HG02610 (cell line): Measurements from ENCODE around the gene MRPS7.
"Not testable (repeated sequence)": the region's sequence is repeated elsewhere in the genome, so short reads cannot be mapped to it uniquely, and the experiment has no call there.

ENCODE experiments used
- ATAC-seq: cut with Tn5 transposase; IDR thresholded peaks from one replicate; pipeline ENCODE4 v1.9.1; 2021; ENCODE audit warnings: mild to moderate bottlenecking, moderate library complexity; ENCODE audit not compliant: unreplicated experiment

The MRPS7 gene

GRCh38 chr17:75270218-75270965 is 8.7 kb downstream of the MRPS7 start:
- ATAC-seq: peak; percentile 32

- ATAC-seq: no peak
Measured at GRCh38 chr17:75270966-75271232, 9.2 kb downstream of the MRPS7 start, which contains the start of gene MIF4GD. TSS of gene MIF4GD (minus strand) at chr17:75271231. CDS start at chr17:75270195, 1,036 bp downstream.

- peak; percentile 60 for ATAC-seq
Measured at GRCh38 chr17:75271233-75271954, 9.7 kb downstream of the MRPS7 start.

- ATAC-seq: no peak
Measured at GRCh38 chr17:75271955-75272847, 10.5 kb downstream of the MRPS7 start.

- ATAC-seq: no peak
Measured at GRCh38 chr17:75272848-75273184, 11.1 kb downstream of the MRPS7 start.

- no peak for ATAC-seq
Measured at GRCh38 chr17:75273977-75274708, 12.5 kb downstream of the MRPS7 start.

GRCh38 chr17:75277664-75278071 is 16.0 kb downstream of the MRPS7 start:
- no peak for ATAC-seq

GRCh38 chr17:75280189-75280588 is 18.5 kb downstream of the MRPS7 start:
- not testable (repeated sequence) for ATAC-seq

- ATAC-seq: no peak
Measured at GRCh38 chr17:75285123-75285522, 23.4 kb downstream of the MRPS7 start.

GRCh38 chr17:75287221-75287620 is 25.5 kb downstream of the MRPS7 start:
- no peak for ATAC-seq

- no peak for ATAC-seq
Measured at GRCh38 chr17:75288359-75288758, 26.7 kb downstream of the MRPS7 start.

- ATAC-seq: peak; percentile 17
Measured at GRCh38 chr17:75288770-75289114, 27.1 kb downstream of the MRPS7 start.

- ATAC-seq: peak; percentile 94
Measured at GRCh38 chr17:75289115-75289831, 27.6 kb downstream of the MRPS7 start, which contains the start of gene SLC25A19. TSS of gene SLC25A19 (minus strand) at chr17:75289433. CDS start at chr17:75286764, 2,669 bp downstream.

- no peak for ATAC-seq
Measured at GRCh38 chr17:75289832-75290337, 28.2 kb downstream of the MRPS7 start.

GRCh38 chr17:75292810-75293448 is 31.2 kb downstream of the MRPS7 start:
- not testable (repeated sequence) for ATAC-seq

- ATAC-seq: peak; percentile 70
Measured at GRCh38 chr17:75295201-75296158, 33.8 kb downstream of the MRPS7 start.

GRCh38 chr17:75300280-75300679 is 38.6 kb downstream of the MRPS7 start:
- ATAC-seq: no peak

- ATAC-seq: no peak
Measured at GRCh38 chr17:75301049-75301448, 39.4 kb downstream of the MRPS7 start.
